Measurements from ENCODE around the gene LHPP.

Gene LHPP

DNA sequence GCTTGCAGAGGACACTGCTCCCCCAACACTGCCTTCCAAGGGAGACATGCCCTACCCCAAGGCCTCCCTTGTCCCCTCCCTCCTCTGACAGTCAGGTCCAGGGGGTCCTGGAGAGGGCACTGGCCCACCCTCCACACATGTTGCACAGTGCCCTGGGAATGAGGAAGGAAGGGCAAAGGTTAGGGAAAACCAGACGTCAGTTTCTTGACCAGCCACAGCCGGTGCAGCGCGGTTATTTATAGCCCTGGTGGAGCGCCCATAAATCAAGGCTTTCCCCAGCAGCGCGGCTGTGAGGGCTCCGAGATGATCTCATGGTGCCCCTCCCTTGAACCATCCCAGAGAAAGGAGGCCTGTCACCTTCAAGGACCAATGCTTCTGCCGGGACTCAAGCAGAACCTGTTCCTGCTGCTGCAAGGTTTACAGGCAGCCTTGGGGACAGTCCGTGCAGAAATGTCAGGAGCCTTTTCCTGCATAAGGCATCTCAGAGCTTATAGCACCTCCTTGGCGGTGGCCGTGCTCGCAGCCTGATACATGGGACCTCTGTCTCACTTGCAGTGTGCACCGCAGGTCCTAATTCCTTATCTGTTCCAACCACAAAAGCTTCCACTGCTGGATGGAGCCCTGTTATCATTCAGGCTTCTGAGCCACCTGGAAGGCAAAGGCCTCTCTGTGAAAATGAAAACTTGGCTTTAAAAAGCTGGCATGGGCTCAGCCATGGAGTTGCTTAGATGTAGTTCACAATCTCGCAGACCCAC is 127.3 kb downstream of the LHPP start (continued):
- TF ChIP-seq PRDM6 (tag by site-specific recombination; IDR thresholded peaks at IDR 0.05) (no peak), ZNF707 (tag by site-specific recombination; IDR thresholded peaks at IDR 0.05) (no peak), ZNF596 (tag by site-specific recombination; IDR thresholded peaks at IDR 0.05) (no peak), ZNF555 (tag by site-specific recombination; conservative IDR thresholded peaks at IDR 0.05) (no peak), BCL11A (tag by site-specific recombination; IDR thresholded peaks at IDR 0.05; ENCODE audit: low read depth) (no peak), ZNF677 (tag by site-specific recombination; IDR thresholded peaks at IDR 0.05) (no peak), INSM2 (tag by site-specific recombination; IDR thresholded peaks at IDR 0.05) (no peak), ZNF10 (tag by site-specific recombination; IDR thresholded peaks at IDR 0.05) (no peak), EGR2 (tag by site-specific recombination; IDR thresholded peaks at IDR 0.05; ENCODE audit: low read depth) (no peak)
- TF ChIP-seq, protein P1, sequence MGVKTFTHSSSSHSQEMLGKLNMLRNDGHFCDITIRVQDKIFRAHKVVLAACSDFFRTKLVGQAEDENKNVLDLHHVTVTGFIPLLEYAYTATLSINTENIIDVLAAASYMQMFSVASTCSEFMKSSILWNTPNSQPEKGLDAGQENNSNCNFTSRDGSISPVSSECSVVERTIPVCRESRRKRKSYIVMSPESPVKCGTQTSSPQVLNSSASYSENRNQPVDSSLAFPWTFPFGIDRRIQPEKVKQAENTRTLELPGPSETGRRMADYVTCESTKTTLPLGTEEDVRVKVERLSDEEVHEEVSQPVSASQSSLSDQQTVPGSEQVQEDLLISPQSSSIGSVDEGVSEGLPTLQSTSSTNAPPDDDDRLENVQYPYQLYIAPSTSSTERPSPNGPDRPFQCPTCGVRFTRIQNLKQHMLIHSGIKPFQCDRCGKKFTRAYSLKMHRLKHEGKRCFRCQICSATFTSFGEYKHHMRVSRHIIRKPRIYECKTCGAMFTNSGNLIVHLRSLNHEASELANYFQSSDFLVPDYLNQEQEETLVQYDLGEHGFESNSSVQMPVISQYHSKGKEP (tag by site-specific recombination; IDR thresholded peaks at IDR 0.05), result no peak

- ChIA-PET CTCF (interaction anchor here (0.6 kb wide), 1 partner anchor 110 kb away, joined by 3 read pairs; no protein-coding TSS in a partner anchor), POLR2A (no interaction called here)
- Histone ChIP-seq H3K4me1 (ENCODE audit: control insufficient read depth, insufficient read depth, low read length) (no peaks in the 10 kb centered on the region), H3K4me3 (ENCODE audit: low read depth, low read length) (no peak overlapping the region), H3K27ac (ENCODE audit: extremely low read depth, low read depth, low read length) (no peak overlapping the region), H3K36me3 (ENCODE audit: control insufficient read depth in 2 of 2, insufficient read depth in 1 of 2, low read length in 2 of 2) (no peaks in the 10 kb centered on the region), H3K9me3 (ENCODE audit: control insufficient read depth, insufficient read depth, low read depth, low read length) (no peaks in the 10 kb centered on the region)
- TF ChIP-seq ZNF843 (tag by site-specific recombination; IDR thresholded peaks at IDR 0.05) (no peak), ZNF350 (tag by site-specific recombination; IDR thresholded peaks at IDR 0.05) (no peak)
- TF ChIP-seq, protein P2, sequence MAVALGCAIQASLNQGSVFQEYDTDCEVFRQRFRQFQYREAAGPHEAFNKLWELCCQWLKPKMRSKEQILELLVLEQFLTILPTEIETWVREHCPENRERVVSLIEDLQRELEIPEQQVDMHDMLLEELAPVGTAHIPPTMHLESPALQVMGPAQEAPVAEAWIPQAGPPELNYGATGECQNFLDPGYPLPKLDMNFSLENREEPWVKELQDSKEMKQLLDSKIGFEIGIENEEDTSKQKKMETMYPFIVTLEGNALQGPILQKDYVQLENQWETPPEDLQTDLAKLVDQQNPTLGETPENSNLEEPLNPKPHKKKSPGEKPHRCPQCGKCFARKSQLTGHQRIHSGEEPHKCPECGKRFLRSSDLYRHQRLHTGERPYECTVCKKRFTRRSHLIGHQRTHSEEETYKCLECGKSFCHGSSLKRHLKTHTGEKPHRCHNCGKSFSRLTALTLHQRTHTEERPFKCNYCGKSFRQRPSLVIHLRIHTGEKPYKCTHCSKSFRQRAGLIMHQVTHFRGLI (tag by site-specific recombination; IDR thresholded peaks at IDR 0.05), result peak; percentile 77
Observed at GRCh38 chr10:124589491-124590041, 127.9 kb downstream of the LHPP start.

DNA sequence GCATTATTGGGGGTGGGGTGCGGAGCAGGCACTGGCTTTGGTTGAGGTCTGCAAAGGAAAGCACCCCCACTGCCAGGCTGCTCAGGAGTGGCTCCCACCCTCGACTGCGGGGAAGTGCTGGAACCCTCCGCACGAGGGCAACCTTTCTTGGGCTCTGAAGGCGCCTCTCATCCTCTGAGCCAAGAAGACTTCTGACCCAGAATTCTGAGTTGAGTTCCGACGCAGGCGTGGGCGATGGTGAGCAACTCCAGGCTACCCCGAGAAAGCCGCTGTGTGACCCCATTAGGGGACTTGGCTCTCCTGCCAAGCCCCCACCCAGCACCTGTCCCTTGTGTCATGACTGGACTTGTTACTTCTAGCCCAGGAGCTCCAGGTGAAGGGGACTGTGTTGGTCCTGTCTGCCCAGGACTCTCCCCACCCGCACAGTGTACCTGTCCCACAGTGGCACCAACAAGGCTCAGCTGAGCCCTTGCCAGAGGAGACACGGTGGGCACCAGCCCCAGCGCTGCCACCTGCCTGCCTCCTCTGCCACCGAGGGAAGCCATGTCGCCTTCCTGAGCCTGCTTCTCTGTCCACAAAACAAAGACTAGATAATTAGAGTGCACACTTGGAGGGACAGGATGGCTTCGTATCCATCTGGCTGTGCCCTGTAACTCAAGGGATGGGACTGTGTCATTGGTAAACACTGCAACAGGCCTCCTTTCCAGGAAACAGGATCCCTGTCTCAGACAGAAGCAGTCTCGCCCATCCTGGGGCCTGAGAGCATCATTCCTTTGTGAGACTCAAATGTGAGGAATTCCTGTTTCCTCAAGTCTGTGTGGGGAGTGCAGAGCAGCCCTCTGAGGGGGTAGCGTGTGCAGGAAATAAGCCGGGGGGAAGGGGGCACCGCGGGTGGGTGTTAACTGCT is 128.8 kb downstream of the LHPP start:
- ChIA-PET CTCF (interaction anchor here (0.6 kb wide), 2 partner anchors 61 to 109 kb away, joined by 3 read pairs; no protein-coding TSS in a partner anchor), POLR2A (no interaction called here)
- Histone ChIP-seq H3K4me3 (ENCODE audit: low read depth, low read length) (no peak overlapping the region), H3K36me3 (ENCODE audit: control insufficient read depth in 2 of 2, insufficient read depth in 1 of 2, low read length in 2 of 2) (no peaks in the 10 kb centered on the region), H3K4me1 (ENCODE audit: control insufficient read depth, insufficient read depth, low read length) (no peaks in the 10 kb centered on the region), H3K27ac (ENCODE audit: extremely low read depth, low read depth, low read length) (no peak overlapping the region), H3K9me3 (ENCODE audit: control insufficient read depth, insufficient read depth, low read depth, low read length) (no peaks in the 10 kb centered on the region)
- no peak for TF ChIP-seq SETDB1 (IDR thresholded peaks at IDR 0.05; ENCODE audit: insufficient read length, low read length)
